Measurements from ENCODE around the gene RPS27L. TPM values are rescaled to one million over a fixed set of nuclear protein-coding genes. Genes with fewer than 3 reads are reported as not detected.

RPS27L gene
- total RNA-seq, 1 donor from 2014 or later = 202 TPM

GRCh38 chr15:63178034-63178433 is 20.8 kb upstream of the RPS27L start:
- Mint-ChIP-seq H3K27ac (ENCODE audit: unreplicated experiment) (no peak overlapping the region), H3K36me3 (ENCODE audit: unreplicated experiment) (no peaks in the 10 kb centered on the region), H3K4me3 (ENCODE audit: unreplicated experiment) (no peak overlapping the region), H3K27me3 (ENCODE audit: unreplicated experiment) (no peaks in the 10 kb centered on the region), H3K4me1 (ENCODE audit: unreplicated experiment) (peaks cover 2% of the 10 kb centered on the region), H3K9me3 (ENCODE audit: unreplicated experiment) (no peaks in the 10 kb centered on the region)
- no peak for TF ChIP-seq CTCF (IDR thresholded peaks at IDR 0.05)
- peak; percentile 70 for DNase-seq (ENCODE audit: extremely low spot score, unreplicated experiment)

GRCh38 chr15:63176302-63176701 is 19.0 kb upstream of the RPS27L start:
- Mint-ChIP-seq H3K27ac (ENCODE audit: unreplicated experiment) (no peak overlapping the region), H3K9me3 (ENCODE audit: unreplicated experiment) (no peaks in the 10 kb centered on the region), H3K27me3 (ENCODE audit: unreplicated experiment) (no peaks in the 10 kb centered on the region), H3K4me1 (ENCODE audit: unreplicated experiment) (peaks cover 2% of the 10 kb centered on the region), H3K36me3 (ENCODE audit: unreplicated experiment) (no peaks in the 10 kb centered on the region), H3K4me3 (ENCODE audit: unreplicated experiment) (no peak overlapping the region)
- TF ChIP-seq CTCF (IDR thresholded peaks at IDR 0.05) = no peak
- DNase-seq (ENCODE audit: extremely low spot score, unreplicated experiment) = no peak

GRCh38 chr15:63172851-63173451 is 15.7 kb upstream of the RPS27L start:
- H3K4me3 Mint-ChIP-seq (ENCODE audit: unreplicated experiment) = no peak overlapping the region
- H3K27me3 Mint-ChIP-seq (ENCODE audit: unreplicated experiment) = no peaks in the 10 kb centered on the region
- no peak for DNase-seq (ENCODE audit: extremely low spot score, unreplicated experiment)
- no peak for TF ChIP-seq CTCF (IDR thresholded peaks at IDR 0.05)
- no peaks in the 10 kb centered on the region for H3K9me3 Mint-ChIP-seq (ENCODE audit: unreplicated experiment)
- H3K4me1 Mint-ChIP-seq (ENCODE audit: unreplicated experiment) = no peaks in the 10 kb centered on the region
- H3K36me3 Mint-ChIP-seq (ENCODE audit: unreplicated experiment) = no peaks in the 10 kb centered on the region
- no peak overlapping the region for H3K27ac Mint-ChIP-seq (ENCODE audit: unreplicated experiment)

GRCh38 chr15:63172376-63172775 is 15.1 kb upstream of the RPS27L start:
- no peaks in the 10 kb centered on the region for H3K36me3 Mint-ChIP-seq (ENCODE audit: unreplicated experiment)
- DNase-seq (ENCODE audit: extremely low spot score, unreplicated experiment) = no peak
- no peak overlapping the region for H3K4me3 Mint-ChIP-seq (ENCODE audit: unreplicated experiment)
- no peaks in the 10 kb centered on the region for H3K4me1 Mint-ChIP-seq (ENCODE audit: unreplicated experiment)
- H3K9me3 Mint-ChIP-seq (ENCODE audit: unreplicated experiment) = no peaks in the 10 kb centered on the region
- TF ChIP-seq CTCF (IDR thresholded peaks at IDR 0.05) = no peak
- H3K27ac Mint-ChIP-seq (ENCODE audit: unreplicated experiment) = no peak overlapping the region
- no peaks in the 10 kb centered on the region for H3K27me3 Mint-ChIP-seq (ENCODE audit: unreplicated experiment)

GRCh38 chr15:63169788-63170187 is 12.5 kb upstream of the RPS27L start:
- Mint-ChIP-seq H3K36me3 (ENCODE audit: unreplicated experiment) (no peaks in the 10 kb centered on the region), H3K9me3 (ENCODE audit: unreplicated experiment) (no peaks in the 10 kb centered on the region), H3K4me3 (ENCODE audit: unreplicated experiment) (no peak overlapping the region), H3K4me1 (ENCODE audit: unreplicated experiment) (peaks cover 5% of the 10 kb centered on the region), H3K27ac (ENCODE audit: unreplicated experiment) (no peak overlapping the region), H3K27me3 (ENCODE audit: unreplicated experiment) (no peaks in the 10 kb centered on the region)
- DNase-seq (ENCODE audit: extremely low spot score, unreplicated experiment) = no peak
- TF ChIP-seq CTCF (IDR thresholded peaks at IDR 0.05) = no peak

Data from osteocyte (in vitro differentiated cells).